ENCODE data around the gene PSMC3IP.

The PSMC3IP gene

GRCh38 chr17:42537156-42537805 lies 40.2 kb downstream of the PSMC3IP start:
- DNase-seq: no peak

GRCh38 chr17:42536372-42537155 lies 41.0 kb downstream of the PSMC3IP start:
- peak; percentile 45 for DNase-seq

DNA sequence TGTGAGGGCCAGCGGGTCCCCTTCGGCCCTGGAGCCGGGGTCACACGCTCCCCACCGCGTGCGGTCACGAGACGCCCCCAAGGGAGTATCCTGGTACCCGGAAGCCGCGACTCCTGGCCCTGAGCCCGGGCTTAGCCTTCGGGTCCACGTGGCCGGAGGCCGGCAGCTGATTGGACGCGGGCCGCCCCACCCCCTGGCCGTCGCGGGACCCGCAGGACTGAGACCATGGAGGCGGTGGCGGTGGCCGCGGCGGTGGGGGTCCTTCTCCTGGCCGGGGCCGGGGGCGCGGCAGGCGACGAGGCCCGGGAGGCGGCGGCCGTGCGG lies 41.5 kb downstream of the PSMC3IP start, which contains the start of gene NAGLU:
Gene NAGLU, plus strand, starts transcription at position 194 of the 324 bp plus-strand sequence. Its CDS starts 32 bp downstream, at position 226.
- peak; percentile 68 for DNase-seq

DNA sequence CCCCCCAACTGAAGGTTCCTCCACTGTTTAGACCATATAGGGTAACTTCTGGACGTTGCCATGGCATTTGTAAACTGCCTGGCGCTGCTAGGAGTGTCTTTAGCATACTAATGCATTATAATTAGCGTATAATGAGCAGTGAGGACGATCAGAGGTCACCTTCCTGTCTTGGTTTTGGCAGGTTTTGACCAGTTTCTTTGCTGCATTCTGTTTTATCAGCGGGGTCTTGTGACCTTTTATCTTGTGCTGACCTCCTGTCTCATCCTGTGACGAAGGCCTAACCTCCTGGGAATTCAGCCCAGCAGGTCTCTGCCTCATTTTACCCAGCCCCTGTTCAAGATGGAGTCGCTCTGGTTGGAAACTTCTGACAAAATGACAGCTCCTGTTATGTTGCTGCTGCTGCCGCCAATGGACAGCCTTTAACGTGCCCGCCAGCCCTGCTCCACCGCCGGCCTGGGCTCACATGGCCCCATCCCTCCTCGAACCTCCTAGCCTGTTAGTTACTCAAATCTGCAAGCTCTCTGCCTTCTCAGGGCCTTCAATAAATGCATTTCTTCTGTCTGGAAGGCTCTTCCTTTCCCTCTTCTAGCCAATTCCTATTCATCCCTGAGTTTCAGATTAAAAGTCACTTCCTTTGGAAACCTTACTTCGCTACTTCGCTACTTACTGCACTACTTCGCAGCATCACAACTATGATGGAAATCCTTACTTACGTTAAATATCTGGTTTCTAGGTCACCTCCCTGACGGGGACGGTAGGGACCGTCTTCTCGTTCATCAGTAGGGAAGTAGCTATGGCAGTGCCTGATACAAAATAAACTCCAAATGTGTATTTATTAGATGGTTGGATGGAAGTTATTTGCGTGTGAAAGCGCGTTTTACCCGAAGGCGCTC lies 42.1 kb downstream of the PSMC3IP start:
- DNase-seq: no peak

GRCh38 chr17:42531455-42532354 lies 45.8 kb downstream of the PSMC3IP start:
- DNase-seq: peak; percentile 22

DNA sequence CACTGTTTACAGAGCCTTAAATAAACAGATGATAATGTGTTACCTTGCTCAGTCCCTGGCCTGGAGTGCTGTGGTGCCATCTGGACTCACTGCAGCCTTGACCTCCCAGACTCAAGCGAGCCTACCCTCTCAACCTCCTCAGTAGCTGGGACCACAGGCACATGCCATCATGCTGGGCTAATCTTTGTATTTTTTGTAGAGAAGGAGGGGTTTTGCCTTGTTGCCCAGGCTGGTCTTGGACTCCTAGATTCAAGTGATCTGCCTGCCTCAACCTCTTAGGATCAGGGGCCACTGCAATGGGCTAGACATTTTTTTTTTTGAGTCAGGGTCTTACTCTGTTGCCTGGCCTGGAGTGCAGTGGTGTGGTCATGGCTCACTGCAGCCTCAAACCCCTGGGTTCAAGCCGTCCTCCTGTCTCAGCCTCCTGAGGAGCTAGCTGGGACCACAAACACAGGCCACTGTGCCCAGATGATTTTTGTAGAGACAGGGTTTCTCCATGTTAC lies 46.5 kb downstream of the PSMC3IP start:
- DNase-seq: no peak

- DNase-seq: no peak
Observed at GRCh38 chr17:42529061-42529460, 48.5 kb downstream of the PSMC3IP start.

DNA sequence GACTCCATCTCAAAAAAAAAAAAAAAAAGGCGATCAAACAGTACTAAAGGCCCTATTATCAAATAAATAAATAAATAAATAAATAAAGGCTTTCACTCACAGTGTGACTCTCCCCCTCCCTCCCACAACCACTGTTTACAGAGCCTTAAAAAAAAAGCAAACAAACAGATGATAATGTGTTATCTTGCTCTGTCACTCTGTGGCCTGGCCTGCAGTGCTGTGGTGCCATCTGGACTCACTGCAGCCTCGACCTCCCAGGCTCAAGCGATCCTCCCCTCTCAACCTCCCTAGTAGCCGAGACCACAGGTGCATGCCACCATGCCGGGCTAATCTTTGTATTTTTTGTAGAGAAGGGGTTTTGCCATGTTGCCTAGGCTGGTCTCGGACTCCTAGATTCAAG lies 49.6 kb downstream of the PSMC3IP start:
- no peak for DNase-seq

GRCh38 chr17:42526031-42526444 lies 51.5 kb downstream of the PSMC3IP start:
- no peak for DNase-seq

- DNase-seq: no peak
Observed at GRCh38 chr17:42525221-42525620, 52.3 kb downstream of the PSMC3IP start.

- no peak for DNase-seq
Observed at GRCh38 chr17:42522798-42523278, 54.7 kb downstream of the PSMC3IP start.

All from effector CD8-positive, alpha-beta T cell (primary cell).